GM23338 (cell line): Measurements from ENCODE around the gene PGRMC2.

ENCODE experiments used
- CREB1 ChIP-seq: fragments of 250-450 bp; sonication (Bioruptor Pico); IDR thresholded peaks from 2 replicates; pipeline ENCODE4 v1.5.0; 2020; ENCODE audit warnings: low read depth, mild to moderate bottlenecking, moderate library complexity
- EZH2 ChIP-seq: fragments of 200-600 bp; sonication (generic); IDR thresholded peaks from one replicate; pipeline ENCODE4 v1.8.0; 2017; ENCODE audit warnings: antibody characterized with exemption, mild to moderate bottlenecking, low read depth; ENCODE audit not compliant: unreplicated experiment
- EZH2phosphoT487 ChIP-seq: fragments of 200-600 bp; sonication (generic); IDR thresholded peaks from one replicate; pipeline ENCODE4 v1.8.1; 2018; ENCODE audit warnings: antibody characterized with exemption; ENCODE audit not compliant: unreplicated experiment
- POLR2AphosphoS5 ChIP-seq: IDR thresholded peaks from 2 replicates; pipeline ENCODE4 v1.6.1; 2016; ENCODE audit warnings: antibody characterized with exemption, low read depth
- ZNF331 ChIP-seq: fragments of 250-450 bp; sonication (Bioruptor Pico); IDR thresholded peaks from 2 replicates; pipeline ENCODE4 v1.5.0; 2020; ENCODE audit warnings: low read depth, mild to moderate bottlenecking, moderate library complexity
- TF ChIP-seq, protein P1 (sequence below), 2 experiments: fragments of 200-600 bp in 1 of 2; sonication (generic) in 1 of 2; conservative IDR thresholded peaks; 2 replicates each; pipeline versions ENCODE4 v1.5.1 to v1.6.1; 2016 to 2017; ENCODE audit warnings: antibody characterized with exemption in 2 of 2, low read depth in 2 of 2, mild to moderate bottlenecking in 2 of 2, moderate library complexity in 1 of 2
- TF ChIP-seq, protein P2 (sequence below): IDR thresholded peaks from 2 replicates; pipeline ENCODE4 v1.6.1; 2016; ENCODE audit warnings: antibody characterized with exemption

DNA sequence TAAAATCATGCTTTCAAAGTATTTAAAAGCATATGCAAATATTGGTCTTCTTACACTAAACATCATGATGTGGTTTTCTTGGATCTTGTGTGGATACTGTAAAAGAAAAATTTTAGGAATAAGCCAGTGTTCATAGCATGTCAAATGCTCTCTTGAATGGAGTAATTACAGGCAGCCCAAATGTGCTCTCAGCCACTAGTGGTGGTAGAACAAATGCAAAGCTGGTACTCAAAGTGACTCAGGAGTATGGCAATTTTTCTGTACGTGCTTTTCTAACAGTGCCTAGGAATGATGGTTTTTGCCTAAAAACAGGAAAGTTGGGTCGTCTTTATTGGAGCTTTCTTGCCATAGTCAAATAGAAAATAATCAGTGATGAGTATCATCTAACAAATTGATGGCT, 19.9 kb downstream of the PGRMC2 start:
- TF ChIP-seq EZH2phosphoT487 (no peak), ZNF331 (CRISPR knock-in tag) (no peak), EZH2 (no peak), POLR2AphosphoS5 (no peak), CREB1 (CRISPR knock-in tag) (no peak)
- TF ChIP-seq, protein P1, sequence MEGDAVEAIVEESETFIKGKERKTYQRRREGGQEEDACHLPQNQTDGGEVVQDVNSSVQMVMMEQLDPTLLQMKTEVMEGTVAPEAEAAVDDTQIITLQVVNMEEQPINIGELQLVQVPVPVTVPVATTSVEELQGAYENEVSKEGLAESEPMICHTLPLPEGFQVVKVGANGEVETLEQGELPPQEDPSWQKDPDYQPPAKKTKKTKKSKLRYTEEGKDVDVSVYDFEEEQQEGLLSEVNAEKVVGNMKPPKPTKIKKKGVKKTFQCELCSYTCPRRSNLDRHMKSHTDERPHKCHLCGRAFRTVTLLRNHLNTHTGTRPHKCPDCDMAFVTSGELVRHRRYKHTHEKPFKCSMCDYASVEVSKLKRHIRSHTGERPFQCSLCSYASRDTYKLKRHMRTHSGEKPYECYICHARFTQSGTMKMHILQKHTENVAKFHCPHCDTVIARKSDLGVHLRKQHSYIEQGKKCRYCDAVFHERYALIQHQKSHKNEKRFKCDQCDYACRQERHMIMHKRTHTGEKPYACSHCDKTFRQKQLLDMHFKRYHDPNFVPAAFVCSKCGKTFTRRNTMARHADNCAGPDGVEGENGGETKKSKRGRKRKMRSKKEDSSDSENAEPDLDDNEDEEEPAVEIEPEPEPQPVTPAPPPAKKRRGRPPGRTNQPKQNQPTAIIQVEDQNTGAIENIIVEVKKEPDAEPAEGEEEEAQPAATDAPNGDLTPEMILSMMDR (conservative IDR thresholded peaks at IDR 0.05; ENCODE audit: low read depth in 2 of 2) = no peak
- TF ChIP-seq, protein P2, sequence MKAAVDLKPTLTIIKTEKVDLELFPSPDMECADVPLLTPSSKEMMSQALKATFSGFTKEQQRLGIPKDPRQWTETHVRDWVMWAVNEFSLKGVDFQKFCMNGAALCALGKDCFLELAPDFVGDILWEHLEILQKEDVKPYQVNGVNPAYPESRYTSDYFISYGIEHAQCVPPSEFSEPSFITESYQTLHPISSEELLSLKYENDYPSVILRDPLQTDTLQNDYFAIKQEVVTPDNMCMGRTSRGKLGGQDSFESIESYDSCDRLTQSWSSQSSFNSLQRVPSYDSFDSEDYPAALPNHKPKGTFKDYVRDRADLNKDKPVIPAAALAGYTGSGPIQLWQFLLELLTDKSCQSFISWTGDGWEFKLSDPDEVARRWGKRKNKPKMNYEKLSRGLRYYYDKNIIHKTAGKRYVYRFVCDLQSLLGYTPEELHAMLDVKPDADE = no peak
